HG03521 (cell line): Measurements from ENCODE around the gene MGAT4C.

Source experiments
- ATAC-seq: cut with Tn5 transposase; IDR thresholded peaks from one replicate; pipeline ENCODE4 v1.9.1; 2021; ENCODE audit warnings: mild to moderate bottlenecking, moderate library complexity; ENCODE audit not compliant: unreplicated experiment

MGAT4C gene

DNA sequence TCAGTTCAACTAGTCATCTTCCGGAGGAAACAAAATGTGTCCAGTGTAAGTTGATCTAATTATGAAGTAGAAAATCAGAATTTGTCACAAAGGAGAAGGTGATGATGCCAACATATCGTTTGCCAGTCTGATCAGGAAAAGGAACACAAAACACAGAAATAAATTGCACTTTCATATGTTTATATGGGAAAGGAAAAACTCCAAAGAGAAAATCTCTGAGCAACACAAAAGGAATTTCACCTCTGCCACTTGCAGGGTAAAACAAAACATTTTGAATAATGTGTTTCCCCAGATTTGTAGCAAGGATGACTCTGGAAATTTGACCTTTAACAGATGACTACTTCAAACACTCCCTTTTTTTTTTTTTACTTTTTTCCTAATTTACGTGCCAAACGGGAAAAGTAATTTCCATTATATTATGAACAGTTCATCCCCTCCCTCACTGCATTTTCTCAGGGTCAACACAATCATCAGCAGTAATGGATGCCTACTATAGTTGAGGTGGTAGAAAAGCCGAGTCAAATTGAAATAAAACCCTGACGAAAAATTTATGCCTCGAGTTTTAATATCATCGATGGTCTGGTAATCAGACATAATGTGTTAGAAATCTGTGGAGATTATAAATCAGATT is 25.6 kb downstream of the MGAT4C start:
- no peak for ATAC-seq

- no peak for ATAC-seq
Measured at GRCh38 chr12:86229772-86230171, 26.4 kb downstream of the MGAT4C start.

DNA sequence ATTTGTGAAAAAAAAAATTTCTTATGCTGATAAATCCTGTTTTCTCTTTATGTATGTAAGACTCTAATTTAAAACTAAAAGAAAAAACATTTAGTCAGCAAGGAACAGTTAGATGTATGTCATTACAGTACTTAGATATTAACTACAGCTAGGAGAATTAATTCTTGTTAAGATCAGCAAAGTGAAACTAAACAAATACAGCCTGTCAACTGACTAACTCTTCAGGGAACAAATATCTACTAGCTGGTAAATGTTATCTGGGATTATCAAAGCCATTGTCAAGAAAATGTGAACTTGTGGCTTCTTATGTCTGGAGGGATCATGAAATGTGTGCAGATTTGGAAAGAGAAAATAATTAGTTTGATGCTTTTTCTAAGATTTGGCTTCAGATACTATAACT is 27.5 kb downstream of the MGAT4C start:
- ATAC-seq = no peak

DNA sequence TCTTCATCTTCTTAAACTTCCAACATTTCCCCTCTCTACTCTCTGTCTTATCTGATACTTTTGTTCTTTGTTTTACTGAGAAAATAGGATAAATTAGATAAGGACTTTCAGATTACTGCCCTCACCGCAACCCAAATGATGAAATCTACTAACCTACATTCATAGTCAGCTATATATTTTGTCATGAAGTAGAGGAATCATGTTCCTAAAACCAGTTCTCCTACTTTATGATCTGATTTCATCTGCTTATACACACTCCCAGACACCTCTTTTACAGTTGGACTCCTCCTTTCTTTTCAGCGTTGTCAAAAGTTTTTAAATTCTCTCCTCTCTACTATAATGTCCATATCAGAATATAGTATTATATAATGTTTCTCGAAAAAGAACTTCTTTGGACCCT is 29.7 kb downstream of the MGAT4C start:
- no peak for ATAC-seq

DNA sequence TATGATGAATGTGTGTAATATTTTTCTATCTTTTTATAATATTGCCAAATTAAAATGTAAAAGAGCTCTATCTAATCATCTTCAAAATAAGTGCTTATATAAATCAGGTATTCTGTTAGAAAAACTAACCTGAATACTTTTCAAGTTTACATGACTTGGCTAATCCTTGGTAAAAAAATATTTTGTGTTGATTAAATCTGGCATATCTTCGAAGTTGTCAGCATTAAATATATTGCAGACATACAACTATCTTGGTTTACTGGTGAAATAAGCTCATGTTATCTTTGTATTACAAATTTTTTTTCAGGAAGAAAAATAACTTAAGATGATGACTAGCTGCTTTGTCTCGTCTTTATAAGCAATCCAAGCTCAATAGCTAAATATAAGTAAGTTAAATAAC is 39.6 kb downstream of the MGAT4C start:
- no peak for ATAC-seq

- ATAC-seq = no peak
Measured at GRCh38 chr12:86213012-86213411, 43.2 kb downstream of the MGAT4C start.

DNA sequence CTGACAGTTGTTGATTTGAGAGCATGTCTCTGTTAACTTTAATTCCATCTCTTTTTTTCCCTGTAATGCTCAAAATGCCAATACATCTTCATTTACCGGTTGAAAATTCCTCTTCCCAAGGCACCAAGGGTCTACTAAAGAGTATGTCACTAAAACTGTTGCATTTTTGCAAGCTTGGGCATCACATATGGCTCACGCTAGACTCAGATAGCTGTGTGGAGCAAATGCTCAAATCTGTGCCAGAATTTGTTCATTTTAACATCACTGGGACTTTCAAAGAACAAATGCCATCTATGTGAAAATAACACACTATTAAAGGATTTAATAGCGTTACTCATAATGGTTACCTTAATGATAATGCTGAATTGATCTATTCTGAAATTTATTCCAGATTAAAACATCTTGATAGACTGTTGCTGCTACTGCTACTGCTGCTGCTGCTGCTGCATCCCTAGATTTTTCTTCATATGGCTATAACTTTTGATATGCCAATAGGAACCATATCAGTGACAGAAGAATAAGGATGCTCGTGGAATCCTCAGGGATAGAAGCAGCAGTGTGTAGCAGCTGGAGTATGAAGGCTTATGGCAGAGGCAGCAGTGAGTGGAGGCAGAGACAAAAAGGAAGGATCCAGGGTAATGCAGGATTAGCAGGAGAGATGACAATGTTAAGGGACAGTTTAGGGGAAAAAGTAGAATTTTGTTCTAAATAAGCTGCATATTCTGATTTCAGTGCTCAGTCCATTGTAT is 57.3 kb downstream of the MGAT4C start:
- no peak for ATAC-seq

GRCh38 chr12:86196465-86196864 is 59.7 kb downstream of the MGAT4C start:
- ATAC-seq = no peak

DNA sequence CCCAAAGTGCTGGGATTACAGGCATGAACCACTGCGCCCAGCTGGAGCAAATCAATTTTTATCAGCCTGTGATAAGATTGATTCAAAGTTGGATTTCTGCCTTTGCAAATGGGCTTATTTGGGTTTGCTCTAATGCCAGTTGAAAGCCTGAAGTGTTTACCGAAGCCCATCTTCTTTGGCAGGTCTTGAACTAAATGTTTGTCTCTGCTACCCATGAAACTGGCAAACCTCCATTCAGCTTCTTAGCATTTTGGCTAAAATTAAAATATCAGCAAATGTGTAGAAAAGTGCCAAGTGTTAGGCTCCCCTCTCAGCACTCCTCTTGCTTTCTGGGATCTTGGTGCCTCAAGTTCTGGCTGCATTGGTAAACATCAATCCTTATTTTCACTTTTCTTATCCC is 61.5 kb downstream of the MGAT4C start:
- ATAC-seq = no peak

DNA sequence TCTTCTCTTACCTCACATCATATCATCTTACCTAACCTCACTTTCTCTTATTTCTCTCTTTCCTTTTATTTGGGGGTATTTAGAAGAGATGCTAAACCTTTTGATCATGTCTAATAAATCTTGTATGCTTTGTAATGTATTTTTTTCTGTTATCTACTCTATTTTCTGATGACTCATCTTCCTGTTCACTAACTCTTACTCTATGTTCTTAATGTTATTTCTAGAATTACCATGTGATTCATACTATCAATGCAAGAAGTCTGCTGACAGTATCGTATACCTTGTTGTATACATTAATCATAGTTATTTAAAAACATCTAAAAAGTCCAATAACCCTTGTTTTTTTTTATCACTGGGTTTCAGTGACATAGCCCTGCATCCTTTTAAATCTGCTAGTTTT is 62.3 kb downstream of the MGAT4C start:
- no peak for ATAC-seq

GRCh38 chr12:86188226-86188625 is 68.0 kb downstream of the MGAT4C start:
- no peak for ATAC-seq

- no peak for ATAC-seq
Measured at GRCh38 chr12:86186449-86186848, 69.7 kb downstream of the MGAT4C start.

- no peak for ATAC-seq
Measured at GRCh38 chr12:86179855-86180254, 76.3 kb downstream of the MGAT4C start.

GRCh38 chr12:86174188-86174587 is 82.0 kb downstream of the MGAT4C start:
- no peak for ATAC-seq

DNA sequence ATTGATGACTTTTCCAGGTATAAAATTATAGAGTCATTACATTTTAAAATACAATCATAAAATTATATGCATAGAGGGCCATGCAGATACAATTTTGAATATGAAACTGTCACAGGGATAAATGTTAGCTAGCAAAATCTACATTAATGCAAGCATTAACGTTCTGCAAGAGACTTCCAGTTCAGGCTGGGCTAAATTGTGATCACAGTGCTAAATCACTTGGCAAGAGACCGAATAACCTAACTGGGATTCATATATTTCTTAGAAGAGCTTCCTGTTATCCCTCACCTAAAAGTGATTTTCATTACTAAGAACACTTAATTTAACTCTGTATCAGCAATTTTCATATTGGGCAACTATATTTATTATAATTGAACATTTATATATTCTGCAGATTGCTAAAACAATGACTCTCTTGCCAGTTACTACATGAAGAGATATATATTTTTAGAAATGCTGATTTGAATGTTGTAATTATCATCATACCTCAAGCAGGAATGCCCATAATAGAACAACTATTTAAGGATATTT is 83.2 kb downstream of the MGAT4C start:
- ATAC-seq = no peak

- no peak for ATAC-seq
Measured at GRCh38 chr12:86170051-86170450, 86.1 kb downstream of the MGAT4C start.

GRCh38 chr12:86158956-86159355 is 97.2 kb downstream of the MGAT4C start:
- ATAC-seq = no peak

DNA sequence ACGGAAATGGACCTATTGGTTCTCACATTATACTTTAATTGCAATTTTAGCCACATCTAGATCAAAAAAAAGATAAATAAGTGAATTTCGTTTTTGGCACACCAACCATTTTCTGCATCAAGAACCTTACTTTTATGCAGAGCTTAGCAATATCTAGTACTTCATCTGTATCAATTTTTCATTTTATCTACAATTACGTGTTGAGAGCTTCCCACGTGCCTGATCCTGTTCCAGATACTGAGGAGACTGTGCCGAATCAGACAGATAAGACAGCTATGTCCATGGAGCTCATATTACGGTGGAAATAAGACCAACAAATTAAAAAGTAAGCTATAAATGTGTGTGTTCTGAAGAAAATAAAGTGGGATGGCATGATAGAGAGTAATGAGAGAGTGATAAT is 101.6 kb downstream of the MGAT4C start:
- ATAC-seq = no peak

DNA sequence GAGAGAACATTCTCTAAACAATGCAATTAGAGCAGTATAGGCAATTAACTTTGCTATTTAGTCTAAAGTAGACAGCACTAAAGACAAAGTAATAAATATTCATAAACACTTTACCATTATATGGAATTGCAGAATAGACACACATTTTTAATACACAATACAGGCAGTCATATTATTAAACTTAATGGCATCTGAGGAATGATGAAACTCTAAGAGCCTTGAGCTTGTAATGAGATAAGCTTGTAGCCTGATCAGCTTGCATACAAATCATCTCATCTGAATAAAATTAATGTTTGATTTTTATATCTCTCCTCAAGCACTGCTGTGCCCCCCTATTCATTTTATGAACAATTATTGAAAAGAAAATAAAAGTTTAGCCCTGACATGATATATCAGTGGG is 107.6 kb downstream of the MGAT4C start:
- ATAC-seq = no peak

GRCh38 chr12:86148071-86148470 is 108.1 kb downstream of the MGAT4C start:
- ATAC-seq = no peak

DNA sequence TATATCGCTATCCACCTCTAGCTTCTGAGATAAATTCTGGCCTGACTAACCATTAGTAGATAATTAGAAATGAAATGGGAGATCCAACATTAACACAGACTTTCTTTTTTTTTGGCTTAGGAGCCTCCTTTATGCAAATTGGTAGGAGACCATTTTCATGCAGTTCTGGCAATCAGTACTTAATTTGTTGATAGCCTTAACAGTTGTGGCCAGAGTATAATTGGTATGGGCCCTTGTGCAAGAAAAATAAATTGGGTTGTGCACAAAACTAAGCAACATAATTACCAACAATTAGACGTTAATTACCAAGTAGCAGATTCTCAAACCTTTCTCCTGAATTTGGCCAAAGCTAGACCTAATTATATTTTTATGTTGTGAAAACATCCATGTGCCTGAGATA is 111.0 kb downstream of the MGAT4C start:
- ATAC-seq = no peak

- ATAC-seq = no peak
Measured at GRCh38 chr12:86143162-86143561, 113.0 kb downstream of the MGAT4C start.

DNA sequence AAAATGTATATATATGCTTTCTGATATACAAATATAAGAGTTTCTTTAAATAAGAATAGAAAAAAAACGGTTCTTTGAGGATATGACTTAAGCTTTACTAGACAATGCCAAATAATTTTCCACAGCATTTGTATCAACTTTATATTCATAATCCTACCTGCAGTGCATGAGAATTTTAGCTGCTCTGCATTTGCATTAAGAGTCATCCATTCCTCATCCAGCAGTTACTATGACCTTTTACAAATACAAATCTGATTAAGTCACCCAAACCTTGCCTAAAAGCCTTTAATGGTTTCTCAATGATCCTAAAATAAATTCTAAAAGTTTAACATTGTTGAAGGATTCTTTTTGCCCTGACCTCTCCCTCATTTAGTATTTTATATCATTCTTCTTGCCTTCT is 116.5 kb downstream of the MGAT4C start:
- no peak for ATAC-seq
